SK-N-SH (cell line): ENCODE measurements around the gene PPP1R1C. TPM values are rescaled to one million over a fixed set of nuclear protein-coding genes. Genes with fewer than 3 reads are reported as not detected.

Source experiments
- CTCF ChIA-PET: fragments of 300-600, 350-600 bp; formaldehyde crosslinking; extraction: SDS; loops from one replicate; lab custom pipeline; 2021; lab: Yijun Ruan, JAX
- POLR2A ChIA-PET: fragments of 350-600 bp; sonication (Branson Sonifier 250); formaldehyde crosslinking; extraction: SDS; loops from one replicate; lab custom pipeline; 2020; ENCODE audit warnings: antibody characterized with exemption, inconsistent platforms; lab: Yijun Ruan, JAX
- DNase-seq: peaks from one replicate; pipeline ENCODE4 v3.0.0; 2012
- H2AFZ ChIP-seq: fragments of 200-600 bp; sonication (generic); 2 replicates; pipeline ENCODE4 v1.8.1; 2016; ENCODE audit warnings: antibody characterized with exemption, mild to moderate bottlenecking, low read depth
- H3F3A ChIP-seq: fragments of 200-600 bp; sonication (generic); replicated peaks from 2 replicates; pipeline ENCODE3; 2016; ENCODE audit warnings: antibody characterized with exemption, mild to moderate bottlenecking; ENCODE audit not compliant: insufficient read depth
- H3K27ac ChIP-seq, 2 experiments: fragments of 200-500 bp in 1 of 2; fragments of 200-600 bp in 1 of 2; sonication (Bioruptor generic) in 1 of 2; sonication (generic), shearing (Covaris generic) in 1 of 2; 2 replicates each; pipeline versions ENCODE4 v1.5.1 to v1.6.1; 2014 to 2016; ENCODE audit warnings: low read depth in 2 of 2, inconsistent platforms in 1 of 2, low read length in 1 of 2, mild to moderate bottlenecking in 1 of 2, mixed read lengths in 1 of 2
- H3K27me3 ChIP-seq: fragments of 200-600 bp; sonication (generic), shearing (Covaris generic); 2 replicates; pipeline ENCODE4 v1.6.1; 2016; ENCODE audit warnings: mixed run types; ENCODE audit not compliant: insufficient read depth
- H3K36me3 ChIP-seq, 2 experiments: fragments of 200-500 bp in 1 of 2; fragments of 200-600 bp in 1 of 2; sonication (Bioruptor generic) in 1 of 2; sonication (generic) in 1 of 2; replicated peaks in 1 of 2; 2 replicates each; pipeline versions ENCODE3 to v1.5.1; 2014 to 2016; ENCODE audit warnings: low read length in 1 of 2, mild to moderate bottlenecking in 1 of 2; ENCODE audit not compliant: insufficient read depth in 2 of 2, control insufficient read depth in 1 of 2
- H3K4me1 ChIP-seq, 2 experiments: fragments of 200-500 bp in 1 of 2; fragments of 200-600 bp in 1 of 2; sonication (Bioruptor generic) in 1 of 2; sonication (generic), shearing (Covaris generic) in 1 of 2; 2 replicates each; pipeline versions ENCODE4 v1.5.1 to v1.6.1; 2014 to 2016; ENCODE audit warnings: low read depth in 1 of 2, low read length in 1 of 2, mixed run types in 1 of 2; ENCODE audit not compliant: insufficient read depth in 2 of 2, control insufficient read depth in 1 of 2
- H3K4me2 ChIP-seq: fragments of 200-600 bp; sonication (generic), shearing (Covaris generic); 2 replicates; pipeline ENCODE4 v1.6.1; 2017; ENCODE audit warnings: mixed run types
- H3K4me3 ChIP-seq, 2 experiments: fragments of 200-500 bp in 1 of 2; fragments of 200-600 bp in 1 of 2; sonication (Bioruptor generic) in 1 of 2; sonication (generic), shearing (Covaris generic) in 1 of 2; 2 replicates each; pipeline versions ENCODE4 v1.5.1 to v1.8.1; 2014 to 2016; ENCODE audit warnings: low read depth in 2 of 2, inconsistent platforms in 1 of 2, low read length in 1 of 2, mild to moderate bottlenecking in 1 of 2, mixed read lengths in 1 of 2, moderate library complexity in 1 of 2
- H3K79me2 ChIP-seq: fragments of 200-600 bp; sonication (generic); 2 replicates; pipeline ENCODE4 v1.8.1; 2017; ENCODE audit warnings: mild to moderate bottlenecking; ENCODE audit not compliant: insufficient read depth
- H3K9ac ChIP-seq: fragments of 200-600 bp; sonication (generic); 2 replicates; pipeline ENCODE4 v1.6.1; 2017; ENCODE audit warnings: mixed run types
- H3K9me2 ChIP-seq: fragments of 200-600 bp; sonication (generic); 2 replicates; pipeline ENCODE4 v1.6.1; 2017; ENCODE audit warnings: mixed run types
- H3K9me3 ChIP-seq: fragments of 200-600 bp; sonication (generic); 2 replicates; pipeline ENCODE4 v1.6.1; 2017; ENCODE audit warnings: mixed run types, mild to moderate bottlenecking, moderate library complexity
- H4K20me1 ChIP-seq: fragments of 200-600 bp; sonication (generic); 2 replicates; pipeline ENCODE4 v1.6.1; 2017; ENCODE audit warnings: mild to moderate bottlenecking, mixed run types; ENCODE audit not compliant: insufficient read depth
- ELF1 ChIP-seq: IDR thresholded peaks from 2 replicates; pipeline ENCODE4 v1.4.0; 2012
- EP300 ChIP-seq, 2 experiments: IDR thresholded peaks; 2 replicates each; pipeline versions ENCODE4 v1.4.0 to v1.6.1; 2012; ENCODE audit warnings: borderline replicate concordance in 1 of 2, low read depth in 1 of 2, low read length in 1 of 2
- EZH2phosphoT487 ChIP-seq: fragments of 200-600 bp; sonication (generic); IDR thresholded peaks from 2 replicates; pipeline ENCODE4 v1.6.1; 2017; ENCODE audit warnings: low read depth, mixed run types, mild to moderate bottlenecking, antibody characterized with exemption, moderate library complexity, borderline replicate concordance
- FOSL2 ChIP-seq: IDR thresholded peaks from 2 replicates; pipeline ENCODE4 v1.4.0; 2012; ENCODE audit warnings: low read depth, mild to moderate bottlenecking, moderate library complexity, borderline replicate concordance
- FOXM1 ChIP-seq: IDR thresholded peaks from 2 replicates; pipeline ENCODE4 v1.4.0; 2012; ENCODE audit warnings: low read depth, mild to moderate bottlenecking
- MEF2A ChIP-seq: IDR thresholded peaks from 2 replicates; pipeline ENCODE4 v1.4.0; 2012; ENCODE audit warnings: low read depth, borderline replicate concordance
- NRF1 ChIP-seq: IDR thresholded peaks from 2 replicates; pipeline ENCODE4 v1.6.1; 2012; ENCODE audit warnings: low read depth, mild to moderate bottlenecking, low read length
- RAD21 ChIP-seq: IDR thresholded peaks from 2 replicates; pipeline ENCODE4 v1.6.1; 2012; ENCODE audit warnings: mild to moderate bottlenecking, low read length
- SMC3 ChIP-seq: IDR thresholded peaks from 2 replicates; pipeline ENCODE4 v1.6.1; 2012; ENCODE audit warnings: low read depth, low read length, improper control_type of control experiment
- TCF12 ChIP-seq: IDR thresholded peaks from 2 replicates; pipeline ENCODE4 v1.4.0; 2012
- WGBS: methylation state at CpG from one replicate; pipeline ENCODE4 v1.1.6; 2017; ENCODE audit warnings: low lambda C conversion rate; 5-methylcytosine and 5-hydroxymethylcytosine counted together
- polyA plus RNA-seq, 3 experiments: library from polyadenylated mRNA; depleted of rRNA; stranded (reverse); fragments of >200 nt; gene quantifications; 2 replicates each; pipeline ENCODE4 v1.2.3, GENCODE V29; 2012
- TF ChIP-seq, protein P1 (sequence below): fragments of 150-350 bp; IDR thresholded peaks from 2 replicates; pipeline ENCODE4 v1.6.1; 2017; ENCODE audit warnings: antibody characterized with exemption, low read length, low read depth, borderline replicate concordance
- TF ChIP-seq, protein P2 (sequence below): fragments of 150-350 bp; IDR thresholded peaks from 2 replicates; pipeline ENCODE4 v1.6.1; 2016; ENCODE audit warnings: mild to moderate bottlenecking, low read depth, low read length
- TF ChIP-seq, protein P3 (sequence below): IDR thresholded peaks from 2 replicates; pipeline ENCODE4 v1.4.0; 2012; ENCODE audit warnings: low read depth
- TF ChIP-seq, protein P4 (sequence below): fragments of 200-600 bp; sonication (generic); IDR thresholded peaks from 2 replicates; pipeline ENCODE4 v1.6.1; 2017; ENCODE audit warnings: antibody characterized with exemption, mild to moderate bottlenecking, moderate library complexity

Gene PPP1R1C
- polyA plus RNA-seq, 1 of the 3 experiments (the other 2 are of a cell fraction): 0.41 TPM

DNA sequence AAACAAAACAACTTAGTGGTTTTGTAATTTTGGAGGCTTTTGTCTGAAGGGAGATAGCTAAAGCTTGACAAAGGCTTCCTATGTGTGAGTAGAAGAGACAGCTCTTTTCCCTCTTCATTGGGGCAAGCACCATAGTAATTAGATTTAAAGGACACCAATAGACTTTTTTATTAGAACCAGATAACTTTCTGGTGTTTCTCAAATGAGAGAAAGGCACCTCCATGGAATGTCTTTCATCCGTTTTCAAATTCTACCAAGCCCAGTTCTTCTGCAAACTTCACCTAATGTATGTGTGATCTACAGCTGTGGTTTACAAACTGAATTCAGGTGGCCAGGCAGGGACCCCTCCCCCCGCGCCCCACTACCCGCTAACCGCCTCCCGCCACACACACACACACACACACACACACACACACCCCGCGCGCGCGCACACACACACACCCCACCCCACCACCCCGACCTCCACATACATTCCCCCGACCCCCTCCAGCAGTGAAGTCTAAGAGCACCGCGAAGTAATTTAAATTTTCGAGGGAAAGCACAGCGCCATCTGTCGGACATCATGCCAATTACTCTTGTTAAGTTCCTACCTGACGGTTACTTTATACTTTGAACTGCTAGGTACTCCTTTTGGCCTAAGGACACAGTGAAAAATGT is 31.6 kb upstream of the PPP1R1C start:
- Histone ChIP-seq H3K4me1 (peaks cover 4 to 12% of the 10 kb centered on the region in 2 experiments; a peak in 2 of 4 replicates), H3F3A (peaks cover 11% of the 10 kb centered on the region), H3K9me3 (no peaks in the 10 kb centered on the region), H3K9ac (no peak overlapping the region), H3K9me2 (no peaks in the 10 kb centered on the region), H3K4me3 (peak overlapping the region; percentile 20 to 42)
- TF ChIP-seq, protein P1, sequence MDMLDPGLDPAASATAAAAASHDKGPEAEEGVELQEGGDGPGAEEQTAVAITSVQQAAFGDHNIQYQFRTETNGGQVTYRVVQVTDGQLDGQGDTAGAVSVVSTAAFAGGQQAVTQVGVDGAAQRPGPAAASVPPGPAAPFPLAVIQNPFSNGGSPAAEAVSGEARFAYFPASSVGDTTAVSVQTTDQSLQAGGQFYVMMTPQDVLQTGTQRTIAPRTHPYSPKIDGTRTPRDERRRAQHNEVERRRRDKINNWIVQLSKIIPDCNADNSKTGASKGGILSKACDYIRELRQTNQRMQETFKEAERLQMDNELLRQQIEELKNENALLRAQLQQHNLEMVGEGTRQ: no peak
- no peak for TF ChIP-seq NRF1
- peak; percentile 26; the same call in 1 of the 2 replicates for TF ChIP-seq FOXM1
- TF ChIP-seq EP300 (IDR thresholded peaks at IDR 0.05; ENCODE audit: borderline replicate concordance in 1 of 2, low read depth in 1 of 2, low read length in 1 of 2): peak in 1 of 2 experiments; percentile 69; a peak in 2 of 4 replicates
- TF ChIP-seq MEF2A: no peak
- TF ChIP-seq EZH2phosphoT487: no peak
- TF ChIP-seq, protein P2, sequence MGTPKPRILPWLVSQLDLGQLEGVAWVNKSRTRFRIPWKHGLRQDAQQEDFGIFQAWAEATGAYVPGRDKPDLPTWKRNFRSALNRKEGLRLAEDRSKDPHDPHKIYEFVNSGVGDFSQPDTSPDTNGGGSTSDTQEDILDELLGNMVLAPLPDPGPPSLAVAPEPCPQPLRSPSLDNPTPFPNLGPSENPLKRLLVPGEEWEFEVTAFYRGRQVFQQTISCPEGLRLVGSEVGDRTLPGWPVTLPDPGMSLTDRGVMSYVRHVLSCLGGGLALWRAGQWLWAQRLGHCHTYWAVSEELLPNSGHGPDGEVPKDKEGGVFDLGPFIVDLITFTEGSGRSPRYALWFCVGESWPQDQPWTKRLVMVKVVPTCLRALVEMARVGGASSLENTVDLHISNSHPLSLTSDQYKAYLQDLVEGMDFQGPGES: no peak
- TF ChIP-seq, protein P3, sequence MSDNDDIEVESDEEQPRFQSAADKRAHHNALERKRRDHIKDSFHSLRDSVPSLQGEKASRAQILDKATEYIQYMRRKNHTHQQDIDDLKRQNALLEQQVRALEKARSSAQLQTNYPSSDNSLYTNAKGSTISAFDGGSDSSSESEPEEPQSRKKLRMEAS: no peak
- TF ChIP-seq FOSL2: no peak
- peak; percentile 42 for TF ChIP-seq RAD21
- TF ChIP-seq, protein P4, sequence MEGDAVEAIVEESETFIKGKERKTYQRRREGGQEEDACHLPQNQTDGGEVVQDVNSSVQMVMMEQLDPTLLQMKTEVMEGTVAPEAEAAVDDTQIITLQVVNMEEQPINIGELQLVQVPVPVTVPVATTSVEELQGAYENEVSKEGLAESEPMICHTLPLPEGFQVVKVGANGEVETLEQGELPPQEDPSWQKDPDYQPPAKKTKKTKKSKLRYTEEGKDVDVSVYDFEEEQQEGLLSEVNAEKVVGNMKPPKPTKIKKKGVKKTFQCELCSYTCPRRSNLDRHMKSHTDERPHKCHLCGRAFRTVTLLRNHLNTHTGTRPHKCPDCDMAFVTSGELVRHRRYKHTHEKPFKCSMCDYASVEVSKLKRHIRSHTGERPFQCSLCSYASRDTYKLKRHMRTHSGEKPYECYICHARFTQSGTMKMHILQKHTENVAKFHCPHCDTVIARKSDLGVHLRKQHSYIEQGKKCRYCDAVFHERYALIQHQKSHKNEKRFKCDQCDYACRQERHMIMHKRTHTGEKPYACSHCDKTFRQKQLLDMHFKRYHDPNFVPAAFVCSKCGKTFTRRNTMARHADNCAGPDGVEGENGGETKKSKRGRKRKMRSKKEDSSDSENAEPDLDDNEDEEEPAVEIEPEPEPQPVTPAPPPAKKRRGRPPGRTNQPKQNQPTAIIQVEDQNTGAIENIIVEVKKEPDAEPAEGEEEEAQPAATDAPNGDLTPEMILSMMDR: peak; percentile 65
- TF ChIP-seq SMC3: peak; percentile 24; the same call in 1 of the 2 replicates
- TF ChIP-seq TCF12: peak; percentile 40; the same call in 1 of the 2 replicates
- no peak for TF ChIP-seq ELF1
- TF ChIP-seq, all 33 proteins: peak for 6
- Histone ChIP-seq H3K27ac (peak overlapping the region; percentile 37 to 60; a peak in 2 of 4 replicates), H4K20me1 (no peaks in the 10 kb centered on the region), H3K4me2 (peak overlapping the region; percentile 8; the same call in 1 of the 2 replicates), H3K27me3 (no peaks in the 10 kb centered on the region), H3K79me2 (no peaks in the 10 kb centered on the region), H3K36me3 (no peaks in the 10 kb centered on the region), H2AFZ (no peak overlapping the region; the same call in 1 of the 2 replicates)
- ChIA-PET POLR2A (no interaction called here), CTCF (interaction anchor here (0.6 to 3.1 kb wide), 14 partner anchors 10 to 233 kb away, joined by 3 to 11 read pairs (median 4); no protein-coding TSS in a partner anchor)
- peak; percentile 67 for DNase-seq
- 43% methylated on average over 19 of the region's 19 CpGs for WGBS
